HG02981 (cell line): ENCODE data around the gene AMBRA1.
"Not testable (repeated sequence)": the region's sequence is repeated elsewhere in the genome, so short reads cannot be mapped to it uniquely, and the experiment has no call there.

Experiments
- ATAC-seq: cut with Tn5 transposase; IDR thresholded peaks from one replicate; pipeline ENCODE4 v1.9.1; 2021; ENCODE audit warnings: mild to moderate bottlenecking, moderate library complexity; ENCODE audit not compliant: unreplicated experiment

Gene AMBRA1

GRCh38 chr11:46375392-46376101 lies 218.3 kb downstream of the AMBRA1 start:
- ATAC-seq = no peak

DNA sequence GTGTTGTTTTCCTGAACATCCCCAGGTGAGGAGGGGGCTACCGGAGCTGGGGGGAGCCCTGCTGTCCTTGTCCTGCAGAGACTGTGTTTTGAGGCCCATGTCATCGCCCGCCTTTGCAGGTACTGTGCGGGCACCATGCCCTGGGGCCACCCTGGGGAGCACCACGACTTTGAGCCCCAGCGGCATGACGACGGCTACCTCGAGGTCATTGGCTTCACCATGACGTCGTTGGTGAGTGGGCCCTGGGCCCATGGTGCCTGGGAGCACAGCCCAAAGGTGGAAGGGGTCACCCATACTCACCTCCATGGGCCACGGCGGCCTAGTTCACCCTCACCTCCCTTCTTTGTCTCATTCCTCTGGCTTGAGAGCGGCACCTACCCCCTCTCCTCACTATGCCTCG lies 219.0 kb downstream of the AMBRA1 start:
- ATAC-seq = no peak

- ATAC-seq = no peak
These were observed 219.8 kb downstream of the AMBRA1 start for GRCh38 chr11:46373787-46374740.

- ATAC-seq = not testable (repeated sequence)
These were observed 221.3 kb downstream of the AMBRA1 start for GRCh38 chr11:46372501-46372900.

- no peak for ATAC-seq
These were observed 221.7 kb downstream of the AMBRA1 start for GRCh38 chr11:46372086-46372485.

DNA sequence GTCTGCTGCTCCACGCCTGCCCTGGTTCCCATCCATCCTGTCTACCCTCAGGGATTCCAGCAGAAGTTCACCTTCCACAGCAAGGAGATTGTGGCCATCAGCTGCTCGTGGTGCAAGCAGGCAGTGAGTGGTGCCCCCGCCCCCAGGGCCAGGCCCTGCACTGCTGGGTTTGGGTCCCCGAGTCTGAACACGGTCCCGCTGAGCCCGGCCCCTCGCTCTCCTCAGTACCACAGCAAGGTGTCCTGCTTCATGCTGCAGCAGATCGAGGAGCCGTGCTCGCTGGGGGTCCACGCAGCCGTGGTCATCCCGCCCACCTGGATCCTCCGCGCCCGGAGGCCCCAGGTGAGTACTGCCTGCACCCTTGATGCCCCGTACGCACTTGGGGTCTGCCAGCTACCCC lies 222.6 kb downstream of the AMBRA1 start:
- not testable (repeated sequence) for ATAC-seq

DNA sequence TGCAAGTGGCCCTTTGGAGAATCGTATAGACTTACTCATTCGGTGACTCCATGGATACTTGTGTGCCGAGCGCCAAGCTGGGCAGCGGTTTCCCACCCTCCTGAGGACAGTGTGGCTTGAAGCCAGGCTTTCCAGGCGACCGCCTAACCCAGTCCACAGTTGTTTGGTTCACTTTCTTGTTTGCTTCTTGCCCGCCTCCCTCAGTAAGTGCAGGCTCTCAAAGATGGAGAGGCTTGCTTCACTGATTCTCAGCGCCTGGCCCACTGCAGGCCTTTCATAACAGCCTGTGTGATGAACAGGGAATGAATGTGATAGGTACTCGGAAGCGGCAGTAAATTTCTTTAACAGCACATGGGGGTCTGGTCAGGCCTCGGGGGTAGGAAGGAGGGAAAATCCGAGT lies 223.6 kb downstream of the AMBRA1 start:
- no peak for ATAC-seq

DNA sequence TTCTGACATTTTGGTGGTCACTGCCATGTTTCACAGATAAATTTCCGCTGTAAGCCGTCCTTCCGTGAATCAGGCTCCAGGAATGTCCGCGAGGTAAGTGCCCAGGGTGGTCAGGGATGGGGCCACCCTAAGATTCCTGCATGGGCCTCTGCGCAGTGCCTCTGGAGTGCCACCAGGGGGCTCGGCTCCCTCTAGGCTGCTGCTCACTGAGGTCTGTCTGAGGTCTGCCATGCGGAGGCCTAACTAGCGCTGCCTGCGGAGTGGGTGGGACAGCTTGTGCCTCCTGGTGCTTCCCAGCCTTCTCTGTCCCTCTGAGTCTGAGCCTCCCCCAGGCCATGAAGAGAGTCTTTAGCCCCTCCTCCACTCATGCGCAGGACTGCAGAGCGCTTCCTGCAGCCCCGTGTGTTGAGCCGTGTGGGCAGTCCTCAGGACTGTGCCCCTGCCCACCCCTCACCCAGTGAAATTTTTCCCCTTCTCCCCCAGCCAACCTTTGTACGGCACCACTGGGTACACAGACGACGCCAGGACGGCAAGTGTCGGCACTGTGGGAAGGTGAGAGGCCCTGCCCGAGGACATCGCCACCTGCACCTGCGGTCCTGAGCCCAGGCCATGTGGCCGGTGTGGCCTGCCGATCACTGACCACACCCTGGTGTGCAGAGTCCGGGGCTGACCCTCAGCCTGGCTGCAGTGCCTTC lies 224.2 kb downstream of the AMBRA1 start:
- no peak for ATAC-seq

GRCh38 chr11:46367916-46368267 lies 225.9 kb downstream of the AMBRA1 start:
- no peak for ATAC-seq

DNA sequence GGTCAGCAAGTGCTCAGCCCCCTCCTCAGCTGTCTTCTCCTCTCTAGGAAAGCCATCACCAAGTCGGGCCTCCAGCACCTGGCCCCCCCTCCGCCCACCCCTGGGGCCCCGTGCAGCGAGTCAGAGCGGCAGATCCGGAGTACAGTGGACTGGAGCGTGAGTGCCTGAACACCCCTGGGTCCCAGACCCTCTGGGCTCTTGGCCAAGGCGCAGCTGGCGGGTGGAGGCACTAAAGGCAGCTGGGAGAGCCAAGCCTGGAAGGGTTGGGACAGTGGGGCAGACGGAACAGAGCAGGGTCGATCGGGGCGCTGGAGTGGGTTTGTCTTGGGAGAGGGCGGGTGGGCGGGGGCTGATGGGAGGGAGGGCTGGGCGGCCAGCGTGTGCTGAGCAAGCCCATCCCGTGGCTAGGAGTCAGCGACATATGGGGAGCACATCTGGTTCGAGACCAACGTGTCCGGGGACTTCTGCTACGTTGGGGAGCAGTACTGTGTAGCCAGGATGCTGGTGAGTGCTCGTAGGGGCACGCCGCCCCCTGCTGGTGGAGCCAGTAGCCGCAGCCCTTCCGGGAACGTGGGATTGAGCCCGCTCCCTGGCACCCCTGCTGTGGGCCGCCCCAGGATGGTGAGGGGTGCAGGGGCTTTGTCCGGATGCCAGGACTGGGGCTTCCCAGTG lies 226.4 kb downstream of the AMBRA1 start:
- ATAC-seq = peak; percentile 58

GRCh38 chr11:46366661-46367161 lies 227.1 kb downstream of the AMBRA1 start:
- ATAC-seq = no peak

DNA sequence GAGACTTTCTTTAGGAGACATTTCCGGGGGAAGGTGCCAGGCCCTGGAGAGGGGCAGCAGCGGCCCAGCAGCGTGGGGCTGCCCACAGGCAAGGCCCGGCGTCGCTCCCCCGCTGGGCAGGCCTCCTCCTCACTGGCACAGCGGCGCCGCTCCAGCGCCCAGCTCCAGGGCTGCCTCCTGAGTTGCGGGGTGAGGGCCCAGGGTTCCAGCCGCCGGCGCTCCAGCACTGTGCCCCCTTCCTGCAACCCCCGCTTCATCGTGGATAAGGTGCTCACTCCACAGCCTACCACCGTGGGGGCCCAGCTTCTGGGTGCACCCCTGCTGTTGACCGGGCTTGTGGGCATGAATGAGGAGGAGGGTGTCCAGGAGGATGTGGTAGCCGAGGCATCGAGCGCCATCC lies 227.6 kb downstream of the AMBRA1 start:
- ATAC-seq = no peak

GRCh38 chr11:46364791-46365190 lies 229.0 kb downstream of the AMBRA1 start:
- ATAC-seq = no peak

DNA sequence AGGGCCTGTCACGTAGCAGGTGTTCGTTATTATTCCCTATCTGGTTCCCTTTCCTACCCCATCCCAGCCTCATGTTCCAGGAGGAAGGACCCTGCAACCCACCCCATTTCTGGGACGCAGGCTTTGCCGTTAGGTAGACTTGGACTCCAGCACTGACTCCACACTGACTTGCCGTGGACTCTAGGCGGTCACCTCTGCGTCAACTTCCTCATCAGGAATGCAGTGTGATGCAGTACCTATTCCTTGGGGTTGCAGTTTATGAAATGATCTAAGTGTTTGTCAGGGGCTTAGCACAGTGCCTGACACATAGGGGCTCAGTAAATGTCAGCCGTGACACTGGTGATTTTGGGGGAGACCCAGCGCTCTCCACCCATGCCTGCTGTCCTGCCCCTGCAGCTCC lies 229.8 kb downstream of the AMBRA1 start:
- no peak for ATAC-seq

DNA sequence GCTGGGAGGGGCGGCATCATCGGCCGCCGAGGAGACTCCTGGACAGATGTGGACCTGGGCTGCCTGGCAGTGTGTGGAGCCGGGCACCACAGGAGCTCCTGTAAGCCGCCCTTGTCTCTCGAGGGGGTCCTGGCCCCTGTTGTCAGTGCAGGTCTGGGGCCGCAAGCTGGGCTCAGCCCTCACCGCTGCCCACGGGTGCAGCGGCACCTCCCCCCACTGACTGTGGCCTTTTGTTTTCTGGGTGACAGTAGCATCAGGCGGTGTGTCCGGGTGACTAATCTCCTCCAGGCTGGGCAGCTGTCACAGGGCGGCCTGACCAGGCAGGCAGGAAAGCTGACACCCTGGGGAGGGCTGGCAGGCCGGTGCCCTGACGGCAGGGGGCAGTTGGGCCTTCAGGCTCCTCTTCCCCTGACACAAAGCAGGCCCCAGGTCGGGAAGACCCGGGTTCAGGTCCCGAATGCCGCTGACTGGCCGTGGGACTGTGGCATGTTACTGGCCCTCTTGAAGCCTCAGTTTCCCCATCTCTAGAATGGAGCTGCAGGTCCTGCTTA lies 230.3 kb downstream of the AMBRA1 start:
- ATAC-seq = no peak

GRCh38 chr11:46363031-46363407 lies 230.8 kb downstream of the AMBRA1 start:
- no peak for ATAC-seq

DNA sequence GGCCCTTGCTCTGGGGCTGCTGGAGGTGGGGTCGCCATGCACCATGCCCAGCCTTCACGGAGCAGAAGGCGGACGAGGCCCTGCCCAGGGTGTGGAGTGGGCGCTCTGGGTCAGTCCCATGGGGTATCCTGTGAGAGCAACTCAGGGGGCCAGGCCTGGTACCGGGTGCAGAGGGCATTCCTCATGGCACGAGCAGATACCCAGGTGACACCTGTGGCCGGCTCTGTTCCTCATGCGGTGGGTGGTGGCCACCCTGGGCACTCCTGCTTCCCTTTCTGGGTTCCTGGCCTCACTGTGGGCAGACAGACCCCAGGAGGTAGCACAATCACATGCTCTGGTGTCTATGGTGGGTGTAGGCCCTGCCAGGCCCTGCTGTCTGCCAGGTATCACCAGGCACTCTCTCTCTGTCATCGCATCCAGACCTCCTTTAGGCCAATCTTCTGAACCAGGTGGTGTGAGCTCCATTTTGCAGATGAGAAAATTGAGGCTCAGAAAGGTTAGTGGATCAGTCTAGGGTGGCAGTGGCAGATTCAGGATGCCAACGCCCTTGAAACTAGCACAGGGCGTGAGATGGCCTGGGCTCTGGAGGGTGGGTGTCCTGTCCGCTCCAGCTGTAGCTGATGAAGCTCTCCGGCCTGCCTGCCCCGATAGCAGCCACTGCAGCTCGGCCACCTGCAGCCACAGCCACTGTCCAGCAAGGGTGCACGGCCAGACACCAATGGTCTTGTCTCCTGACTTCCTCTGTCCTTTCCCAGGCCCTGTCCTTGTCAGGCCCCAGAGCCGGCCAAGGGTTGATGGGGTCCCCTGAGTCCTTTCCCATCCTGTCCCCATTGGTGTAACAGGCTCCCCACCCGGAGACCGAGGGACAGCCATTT lies 231.4 kb downstream of the AMBRA1 start:
- ATAC-seq = no peak

- peak; percentile 80 for ATAC-seq
These were observed 232.3 kb downstream of the AMBRA1 start for GRCh38 chr11:46361283-46362155.

DNA sequence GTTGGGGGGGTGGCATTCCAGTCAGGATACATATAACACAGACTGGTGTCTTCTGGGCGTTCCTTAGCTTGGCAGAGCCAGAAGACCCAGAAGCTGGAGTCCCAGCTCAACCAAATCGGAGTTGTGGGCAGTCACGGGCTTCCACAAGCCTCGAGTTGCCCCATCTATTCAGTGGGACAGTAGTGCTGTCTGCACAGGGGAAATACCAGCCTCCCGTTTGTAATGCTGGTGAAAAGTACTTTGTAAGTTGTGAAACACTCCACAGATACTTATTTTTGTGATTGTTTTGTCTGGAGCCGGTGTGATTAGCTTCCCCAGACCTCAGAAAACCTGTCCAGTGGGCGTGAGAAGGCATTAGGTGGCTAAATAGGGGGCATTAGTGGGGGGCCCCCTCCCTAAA lies 232.9 kb downstream of the AMBRA1 start:
- ATAC-seq = no peak
